IMR-90 (cell line): ENCODE data around the gene RGMB. TPM values are rescaled to one million over a fixed set of nuclear protein-coding genes. Genes with fewer than 3 reads are reported as not detected.
"Not testable (repeated sequence)": the region's sequence is repeated elsewhere in the genome, so short reads cannot be mapped to it uniquely, and the experiment has no call there.

Source experiments
- ATAC-seq: fragments of 200-7000 bp; cut with Tn5 transposase; 2 replicates; pipeline ENCODE4 v1.9.1; 2020; ENCODE audit warnings: low read depth, mild to moderate bottlenecking, moderate library complexity
- BruUV-seq: library from RNA; stranded (reverse); fragments of 400-500 nt; replicated peaks from 2 replicates; lab custom pipeline; 2021; lab: Mats Ljungman, UMichigan
- CTCF ChIA-PET: fragments of 300-600 bp; formaldehyde crosslinking; extraction: SDS; loops from one replicate; lab custom pipeline; 2021; ENCODE audit warnings: antibody characterized with exemption; lab: Yijun Ruan, JAX
- POLR2A ChIA-PET: fragments of 300-600 bp; sonication (Branson Sonifier 250); formaldehyde crosslinking; loops from one replicate; lab custom pipeline; 2022; ENCODE audit warnings: antibody characterized with exemption; ENCODE audit not compliant: unreplicated experiment; lab: Charles Lee
- DNase-seq: peaks from one replicate; pipeline ENCODE4 v3.0.0; 2013
- H2AFZ ChIP-seq: replicated peaks from 2 replicates; pipeline ENCODE3; 2013; ENCODE audit warnings: low read length, mild to moderate bottlenecking; ENCODE audit not compliant: poor library complexity
- H2AK5ac ChIP-seq: 2 replicates; pipeline ENCODE4 v1.6.1; 2013; ENCODE audit warnings: low read depth, low read length, inconsistent platforms
- H2AK9ac ChIP-seq: replicated peaks from 2 replicates; pipeline ENCODE3; 2013; ENCODE audit warnings: mild to moderate bottlenecking, low read depth, low read length, moderate library complexity; ENCODE audit not compliant: poor library complexity
- H2BK120ac ChIP-seq: 2 replicates; pipeline ENCODE4 v1.6.1; 2013; ENCODE audit warnings: low read depth, low read length, inconsistent platforms
- H2BK15ac ChIP-seq: 3 replicates; pipeline ENCODE4 v1.6.1; 2013; ENCODE audit warnings: low read depth, low read length, inconsistent platforms
- H2BK20ac ChIP-seq: 2 replicates; pipeline ENCODE4 v1.6.1; 2013; ENCODE audit warnings: low read depth, mild to moderate bottlenecking, inconsistent platforms, low read length, moderate library complexity
- H2BK5ac ChIP-seq: 2 replicates; pipeline ENCODE4 v1.6.1; 2013; ENCODE audit warnings: mild to moderate bottlenecking, low read depth, low read length, inconsistent platforms; ENCODE audit not compliant: poor library complexity, severe bottlenecking
- H3K14ac ChIP-seq: replicated peaks from 2 replicates; pipeline ENCODE4 v1.6.1; 2013; ENCODE audit warnings: low read depth, low read length, inconsistent platforms
- H3K18ac ChIP-seq: 2 replicates; pipeline ENCODE4 v1.6.1; 2013; ENCODE audit warnings: low read depth, low read length, control low read depth
- H3K23ac ChIP-seq: 2 replicates; pipeline ENCODE4 v1.6.1; 2013; ENCODE audit warnings: low read depth, low read length, inconsistent platforms
- H3K27ac ChIP-seq: 2 replicates; pipeline ENCODE4 v1.5.1; 2013; ENCODE audit warnings: mild to moderate bottlenecking, control low read depth, low read length; ENCODE audit not compliant: insufficient read depth
- H3K27me3 ChIP-seq: 2 replicates; pipeline ENCODE4 v1.6.1; 2013; ENCODE audit warnings: low read length; ENCODE audit not compliant: control insufficient read depth, insufficient read depth
- H3K36me3 ChIP-seq: 2 replicates; pipeline ENCODE4 v1.6.1; 2013; ENCODE audit warnings: low read length, mixed read lengths; ENCODE audit not compliant: control insufficient read depth, insufficient read depth
- H3K4ac ChIP-seq: 2 replicates; pipeline ENCODE4 v1.6.1; 2013; ENCODE audit warnings: low read depth, low read length, inconsistent platforms
- H3K4me1 ChIP-seq: 2 replicates; pipeline ENCODE4 v1.6.1; 2013; ENCODE audit warnings: low read length, mixed read lengths; ENCODE audit not compliant: control insufficient read depth, insufficient read depth
- H3K4me2 ChIP-seq: 2 replicates; pipeline ENCODE4 v1.6.1; 2013; ENCODE audit warnings: low read depth, mild to moderate bottlenecking, control low read depth, low read length, moderate library complexity
- H3K4me3 ChIP-seq: 2 replicates; pipeline ENCODE4 v1.5.1; 2013; ENCODE audit warnings: low read depth, mild to moderate bottlenecking, control low read depth, low read length, moderate library complexity; ENCODE audit not compliant: insufficient read depth
- H3K56ac ChIP-seq: 2 replicates; pipeline ENCODE4 v1.6.1; 2013; ENCODE audit warnings: low read length, inconsistent platforms; ENCODE audit not compliant: insufficient read depth; ENCODE audit errors: extremely low read depth
- H3K79me1 ChIP-seq, 2 experiments: 2 replicates each; pipeline ENCODE4 v1.6.1; 2013; ENCODE audit warnings: low read length in 2 of 2, inconsistent platforms in 1 of 2, low read depth in 1 of 2
- H3K9ac ChIP-seq: 2 replicates; pipeline ENCODE4 v1.6.1; 2013; ENCODE audit warnings: low read depth, low read length, control low read depth
- H3K9me1 ChIP-seq: 2 replicates; pipeline ENCODE4 v1.6.1; 2013; ENCODE audit warnings: low read length, inconsistent platforms; ENCODE audit not compliant: insufficient read depth
- H3K9me3 ChIP-seq: 2 replicates; pipeline ENCODE4 v1.6.1; 2013; ENCODE audit warnings: low read length; ENCODE audit not compliant: control insufficient read depth, insufficient read depth
- H4K20me1 ChIP-seq: 2 replicates; pipeline ENCODE4 v1.6.1; 2013; ENCODE audit warnings: low read length, inconsistent platforms; ENCODE audit not compliant: insufficient read depth
- H4K5ac ChIP-seq: 2 replicates; pipeline ENCODE4 v1.6.1; 2013; ENCODE audit warnings: mild to moderate bottlenecking, low read depth, low read length, control low read depth
- H4K8ac ChIP-seq, 2 experiments: 2 replicates each; pipeline ENCODE4 v1.6.1; 2013; ENCODE audit warnings: low read depth in 2 of 2, low read length in 2 of 2, control low read depth in 1 of 2, inconsistent platforms in 1 of 2
- H4K91ac ChIP-seq: 2 replicates; pipeline ENCODE4 v1.6.1; 2013; ENCODE audit warnings: low read depth, low read length, inconsistent platforms; ENCODE audit not compliant: insufficient read depth
- WGBS, 2 experiments: methylation state at CpG; one replicate each; pipeline versions ENCODE4 v1.1.5 to v1.1.7; 2013; ENCODE audit warnings: missing lambda C conversion rate in 2 of 2; ENCODE audit not compliant: insufficient read length in 1 of 2; ENCODE audit errors: extremely low coverage in 2 of 2; 5-methylcytosine and 5-hydroxymethylcytosine counted together
- dilution Hi-C: fragments of 300-500 bp; cut with HindIII; formaldehyde crosslinking; loops from one replicate; pipeline ENCODE4 v1.14.3; 2018; ENCODE audit warnings: low sequenced_read_pairs; ENCODE audit not compliant: unreplicated experiment
- in situ Hi-C: fragments of 300-500 bp; cut with MboI; formaldehyde crosslinking; loops from 3 replicates; pipeline ENCODE4 v1.14.3; 2019; ENCODE audit warnings: low sequenced_read_pairs, inconsistent platforms, mixed read lengths
- intact Hi-C: fragments of 100-400 bp; cut with micrococcal nuclease; formaldehyde crosslinking; loops from 2 replicates; pipeline ENCODE4 v1.10.0; 2022
- polyA plus RNA-seq, 3 experiments: library from polyadenylated mRNA; depleted of rRNA; stranded (reverse); fragments of >200 nt; gene quantifications; 2 replicates each; pipeline ENCODE4 v1.2.3, GENCODE V29; 2012; ENCODE audit warnings: low replicate concordance in 1 of 3
- total RNA-seq: library from RNA; depleted of rRNA; stranded (reverse); fragments of >200 nt; gene quantifications from 2 replicates; pipeline ENCODE4 v1.2.3, GENCODE V29; 2012

Gene RGMB
- total and polyA plus RNA-seq, 2 of the 4 experiments (the other 2 are of a cell fraction): 74.4 to 129 TPM

- DNase-seq, H3K23ac ChIP-seq, H3K79me1 ChIP-seq, ATAC-seq, H4K20me1 ChIP-seq, H2AFZ ChIP-seq, H2BK20ac ChIP-seq, H3K4me3 ChIP-seq, H3K9me3 ChIP-seq, H3K27me3 ChIP-seq, H2BK120ac ChIP-seq, H2AK9ac ChIP-seq, dilution Hi-C loops, H2AK5ac ChIP-seq, H3K36me3 ChIP-seq, H2BK15ac ChIP-seq, in situ Hi-C loops, H4K8ac ChIP-seq, H3K4me1 ChIP-seq, BruUV-seq, H4K91ac ChIP-seq, H3K4ac ChIP-seq, H3K9ac ChIP-seq, H3K14ac ChIP-seq, H3K27ac ChIP-seq, H2BK5ac ChIP-seq, POLR2A ChIA-PET, H3K56ac ChIP-seq, H4K5ac ChIP-seq, H3K4me2 ChIP-seq, intact Hi-C loops, H3K18ac ChIP-seq, H3K9me1 ChIP-seq: not testable (repeated sequence)
- no CpG with 5 or more reads among the region's 1 CpG for WGBS, 2 experiments
- CTCF ChIA-PET: interaction anchor here (0.6 kb wide), 1 partner anchor 89 kb away, joined by 3 read pairs; no protein-coding TSS in a partner anchor
Observed at GRCh38 chr5:98748259-98748658, 25.2 kb upstream of the RGMB start.
